ENCODE measurements around the gene ZNF628. TPM values are rescaled to one million over a fixed set of nuclear protein-coding genes. Genes with fewer than 3 reads are reported as not detected.
A peak's percentile ranks its signal among the peaks of the same experiment; 100 is the strongest.

Gene ZNF628
- total RNA-seq, 1 experiment from 2014 or later, result 0.71 TPM

- DNase-seq (ENCODE audit: low read depth, low spot score), result no peak
- in situ Hi-C loops (cut with HindIII; ENCODE audit: low pct_unique_long_range_greater_than_20kb, low sequenced_read_pairs), result no loop called here
Measured at GRCh38 chr19:55479045-55479444, 2.6 kb downstream of the ZNF628 start.

DNA sequence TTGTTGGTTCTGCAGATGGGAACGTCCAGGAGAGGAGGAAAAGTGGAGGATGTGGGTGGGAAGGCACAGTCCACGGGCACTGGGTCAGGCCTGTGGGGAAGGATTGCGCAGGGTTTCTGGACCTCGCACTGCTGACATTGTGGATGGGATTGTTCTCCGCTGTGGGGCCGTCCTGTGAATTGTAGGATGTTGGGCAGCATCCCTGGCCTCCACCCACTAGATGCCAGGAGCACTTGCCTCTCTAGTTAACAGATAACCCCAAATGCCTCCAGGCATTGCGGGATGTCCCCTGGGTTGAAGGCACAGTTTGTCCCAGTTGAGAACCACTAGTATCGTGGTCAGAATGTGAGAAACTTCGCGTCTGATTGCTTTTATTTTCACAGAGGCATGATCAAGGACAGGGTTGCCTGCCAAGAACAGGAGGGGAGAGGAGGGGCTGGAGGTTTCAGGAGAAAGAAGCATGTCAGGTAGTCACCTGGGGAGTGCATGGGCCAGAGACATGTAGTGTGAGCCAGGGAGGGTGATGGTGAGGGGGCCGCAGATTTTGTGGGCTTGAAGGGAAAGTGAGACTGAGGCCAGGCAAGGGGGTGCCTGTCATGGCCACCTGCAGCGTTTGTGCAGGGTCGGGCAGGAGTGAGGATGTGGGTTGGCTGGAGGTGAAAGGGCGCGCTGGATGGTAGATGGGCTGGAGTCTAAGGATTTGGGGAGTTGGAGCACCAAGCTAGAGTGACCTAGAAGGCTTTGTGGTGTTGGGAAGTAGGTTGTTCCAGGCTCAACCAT is 3.2 kb downstream of the ZNF628 start:
- DNase-seq (ENCODE audit: low read depth, low spot score), result no peak
- in situ Hi-C loops (cut with HindIII; ENCODE audit: low pct_unique_long_range_greater_than_20kb, low sequenced_read_pairs), result no loop called here

- in situ Hi-C loops (cut with HindIII; ENCODE audit: low pct_unique_long_range_greater_than_20kb, low sequenced_read_pairs), result no loop called here
Measured at GRCh38 chr19:55481148-55481793, 4.9 kb downstream of the ZNF628 start.

DNA sequence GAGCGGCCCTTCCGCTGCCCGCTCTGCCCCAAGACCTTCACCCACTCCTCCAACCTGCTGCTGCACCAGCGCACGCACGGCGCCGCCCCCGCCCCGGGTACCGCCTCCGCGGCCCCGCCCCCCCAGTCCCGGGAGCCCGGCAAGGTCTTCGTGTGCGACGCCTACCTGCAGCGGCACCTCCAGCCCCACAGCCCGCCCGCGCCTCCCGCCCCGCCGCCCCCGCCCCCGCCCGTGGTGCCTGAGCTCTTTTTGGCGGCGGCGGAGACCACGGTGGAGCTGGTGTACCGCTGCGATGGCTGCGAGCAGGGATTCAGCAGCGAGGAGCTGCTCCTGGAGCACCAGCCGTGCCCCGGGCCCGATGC is 5.4 kb downstream of the ZNF628 start:
- in situ Hi-C loops (cut with HindIII; ENCODE audit: low pct_unique_long_range_greater_than_20kb, low sequenced_read_pairs), result no loop called here

More at GRCh38 chr19:55481148-55481793, 4.9 kb downstream of the ZNF628 start:
- DNase-seq (ENCODE audit: low read depth, low spot score), result no peak

GRCh38 chr19:55482156-55482961 is 5.9 kb downstream of the ZNF628 start:
- in situ Hi-C loops (cut with HindIII; ENCODE audit: low pct_unique_long_range_greater_than_20kb, low sequenced_read_pairs), result no loop called here
- no peak for DNase-seq (ENCODE audit: low read depth, low spot score)

More for the DNA sequence above, 5.4 kb downstream of the ZNF628 start:
- DNase-seq (ENCODE audit: low read depth, low spot score), result no peak

- no peak for DNase-seq (ENCODE audit: low read depth, low spot score)
- in situ Hi-C loops (cut with HindIII; ENCODE audit: low pct_unique_long_range_greater_than_20kb, low sequenced_read_pairs), result no loop called here
Measured at GRCh38 chr19:55482967-55483705, 6.7 kb downstream of the ZNF628 start.

DNA sequence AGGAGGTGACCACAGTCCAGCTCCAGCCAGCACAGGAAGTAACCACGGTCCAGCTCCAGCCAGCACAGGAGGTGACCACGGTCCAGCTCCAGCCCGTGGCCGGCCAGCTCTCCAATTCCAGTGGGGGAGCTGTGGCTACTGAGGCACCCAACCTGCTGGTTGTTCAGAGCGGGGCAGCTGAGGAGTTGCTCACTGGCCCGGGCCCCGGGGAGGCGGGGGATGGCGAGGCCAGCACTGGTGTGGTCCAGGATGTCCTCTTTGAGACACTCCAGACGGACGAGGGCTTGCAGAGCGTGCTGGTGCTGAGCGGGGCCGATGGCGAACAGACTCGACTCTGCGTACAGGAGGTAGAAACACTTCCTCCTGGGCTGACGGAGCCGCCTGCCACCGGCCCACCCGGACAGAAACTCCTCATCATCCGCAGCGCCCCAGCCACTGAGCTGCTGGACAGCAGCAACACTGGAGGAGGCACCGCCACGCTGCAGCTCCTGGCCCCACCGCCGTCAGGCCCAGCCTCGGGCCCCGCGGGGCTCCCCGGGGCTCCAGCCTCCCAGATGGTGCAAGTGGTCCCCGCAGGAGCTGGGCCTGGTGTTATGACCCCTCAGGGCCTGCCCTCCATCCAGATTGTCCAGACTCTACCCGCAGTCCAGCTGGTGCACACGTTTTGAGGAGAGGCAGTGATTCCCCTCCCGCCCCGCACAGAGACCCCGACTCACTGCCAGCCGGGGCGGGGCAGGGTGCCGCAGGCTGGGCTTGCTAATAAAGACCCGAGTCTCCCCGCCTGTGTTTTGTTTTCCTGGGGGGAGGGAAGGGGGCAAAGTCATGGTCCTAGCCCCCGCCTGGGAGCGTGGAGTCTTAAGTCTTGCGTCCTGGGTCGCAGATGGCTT is 7.5 kb downstream of the ZNF628 start:
- in situ Hi-C loops (cut with HindIII; ENCODE audit: low pct_unique_long_range_greater_than_20kb, low sequenced_read_pairs), result no loop called here
- no peak for DNase-seq (ENCODE audit: low read depth, low spot score)

- in situ Hi-C loops (cut with HindIII; ENCODE audit: low pct_unique_long_range_greater_than_20kb, low sequenced_read_pairs), result no loop called here
- peak; percentile 51 for DNase-seq (ENCODE audit: low read depth, low spot score)
Measured at GRCh38 chr19:55484593-55485438, 8.4 kb downstream of the ZNF628 start, which contains the start of gene NAT14. TSS of gene NAT14 (plus strand) at chr19:55485188. CDS start at chr19:55485709, 521 bp downstream.

DNA sequence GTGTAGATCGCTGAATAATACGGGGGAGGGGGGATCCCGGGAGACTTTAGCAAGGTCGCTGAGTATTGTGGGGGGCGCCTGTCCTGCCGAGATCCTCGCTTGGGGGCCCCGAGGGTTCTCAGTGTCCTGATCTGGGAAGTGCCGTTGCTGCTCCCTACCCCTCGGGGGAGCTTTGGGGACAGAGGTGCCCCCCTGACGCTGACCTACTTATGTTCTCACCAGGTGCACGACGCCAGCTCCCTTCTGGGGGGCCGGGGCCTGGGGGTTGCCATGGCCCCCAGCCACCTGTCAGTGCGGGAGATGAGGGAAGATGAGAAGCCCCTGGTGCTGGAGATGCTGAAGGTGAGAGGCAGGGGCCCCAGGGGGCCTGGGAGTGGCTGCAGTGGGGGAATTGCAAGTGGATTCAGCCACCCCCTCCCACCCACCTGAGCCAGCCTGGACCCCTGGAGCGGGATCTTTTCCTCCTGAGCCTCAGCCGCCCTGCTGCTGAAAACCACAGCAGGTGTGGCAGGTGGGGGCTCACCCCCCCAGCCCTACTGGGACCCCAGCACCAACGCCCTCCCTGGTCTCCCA is 9.1 kb downstream of the ZNF628 start:
- no peak for DNase-seq (ENCODE audit: low read depth, low spot score)
- in situ Hi-C loops (cut with HindIII; ENCODE audit: low pct_unique_long_range_greater_than_20kb, low sequenced_read_pairs), result no loop called here

GRCh38 chr19:55486043-55486970 is 9.9 kb downstream of the ZNF628 start:
- no peak for DNase-seq (ENCODE audit: low read depth, low spot score)
- in situ Hi-C loops (cut with HindIII; ENCODE audit: low pct_unique_long_range_greater_than_20kb, low sequenced_read_pairs), result no loop called here

- in situ Hi-C loops (cut with HindIII; ENCODE audit: low pct_unique_long_range_greater_than_20kb, low sequenced_read_pairs), result no loop called here
- no peak for DNase-seq (ENCODE audit: low read depth, low spot score)
Measured at GRCh38 chr19:55486971-55487923, 10.8 kb downstream of the ZNF628 start.

DNA sequence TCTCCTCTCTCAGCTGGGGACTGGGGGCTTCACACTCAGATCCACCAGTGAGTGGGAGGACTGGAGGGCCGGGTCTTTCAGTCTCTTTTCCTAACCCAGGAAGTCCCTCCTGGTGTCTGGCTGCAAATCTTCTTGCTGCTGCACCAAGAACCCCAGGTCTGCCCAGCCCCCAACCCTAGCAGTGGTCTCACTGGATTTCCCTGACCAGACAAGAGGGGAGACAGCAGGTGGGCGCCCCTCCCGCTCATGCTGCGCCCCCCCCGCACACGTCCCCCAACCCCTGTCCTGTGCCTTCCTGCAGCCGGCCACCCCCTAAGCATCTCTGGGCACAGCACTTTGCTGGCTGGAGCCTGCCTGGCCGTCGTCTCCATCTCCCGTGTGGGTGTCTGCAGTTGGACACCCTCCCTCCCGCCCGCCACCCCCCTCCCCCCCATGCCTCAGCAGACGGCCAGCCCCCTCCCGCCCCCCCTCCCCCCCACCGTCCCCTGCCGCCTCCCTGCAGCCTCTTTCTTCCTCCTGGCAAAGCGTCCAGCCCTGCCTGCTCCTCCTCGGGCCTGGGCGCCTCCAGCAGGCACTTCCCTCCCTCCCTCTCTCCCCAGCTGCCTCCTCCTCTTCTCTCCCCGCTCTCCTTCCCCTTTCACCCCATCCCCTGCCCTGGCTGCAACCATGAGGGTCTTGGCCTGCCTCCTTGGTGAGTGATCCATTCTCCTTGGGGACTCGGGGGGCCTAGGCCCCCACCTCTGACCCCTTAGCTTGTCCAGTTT is 11.7 kb downstream of the ZNF628 start, which contains the start of gene SSC5D:
SSC5D (plus strand) TSS at position 513 of the 764 bp plus-strand sequence; CDS start at position 667, 154 bp downstream.
- in situ Hi-C loops (cut with HindIII; ENCODE audit: low pct_unique_long_range_greater_than_20kb, low sequenced_read_pairs), result no loop called here
- no peak for DNase-seq (ENCODE audit: low read depth, low spot score)
